ENCODE data around the gene IPO4.

GRCh38 chr14:24215495-24216344 is 27.1 kb upstream of the IPO4 start, which contains the start of gene MDP1:
- TF ChIP-seq CTCF (conservative IDR thresholded peaks at IDR 0.05) (peak; percentile 79), ZFX (IDR thresholded peaks at IDR 0.05) (no peak)

Data from C4-2B (cell line).